ENCODE results near the gene COMMD7.

GRCh38 chr20:32687180-32687532 is 56.1 kb downstream of the COMMD7 start:
- TF ChIP-seq CTCF (conservative IDR thresholded peaks at IDR 0.05), result no peak
- TF ChIP-seq EZH2 (IDR thresholded peaks at IDR 0.05; ENCODE audit: low read depth), result no peak
